ENCODE results near the gene KCNQ2. TPM values are rescaled to one million over a fixed set of nuclear protein-coding genes. Genes with fewer than 3 reads are reported as not detected.
A peak's percentile ranks its signal among the peaks of the same experiment; 100 is the strongest.
"Not testable (repeated sequence)": the region's sequence is repeated elsewhere in the genome, so short reads cannot be mapped to it uniquely, and the experiment has no call there.

Gene KCNQ2
- total RNA-seq, 2 experiments from 2014 or later, result not detected

DNA sequence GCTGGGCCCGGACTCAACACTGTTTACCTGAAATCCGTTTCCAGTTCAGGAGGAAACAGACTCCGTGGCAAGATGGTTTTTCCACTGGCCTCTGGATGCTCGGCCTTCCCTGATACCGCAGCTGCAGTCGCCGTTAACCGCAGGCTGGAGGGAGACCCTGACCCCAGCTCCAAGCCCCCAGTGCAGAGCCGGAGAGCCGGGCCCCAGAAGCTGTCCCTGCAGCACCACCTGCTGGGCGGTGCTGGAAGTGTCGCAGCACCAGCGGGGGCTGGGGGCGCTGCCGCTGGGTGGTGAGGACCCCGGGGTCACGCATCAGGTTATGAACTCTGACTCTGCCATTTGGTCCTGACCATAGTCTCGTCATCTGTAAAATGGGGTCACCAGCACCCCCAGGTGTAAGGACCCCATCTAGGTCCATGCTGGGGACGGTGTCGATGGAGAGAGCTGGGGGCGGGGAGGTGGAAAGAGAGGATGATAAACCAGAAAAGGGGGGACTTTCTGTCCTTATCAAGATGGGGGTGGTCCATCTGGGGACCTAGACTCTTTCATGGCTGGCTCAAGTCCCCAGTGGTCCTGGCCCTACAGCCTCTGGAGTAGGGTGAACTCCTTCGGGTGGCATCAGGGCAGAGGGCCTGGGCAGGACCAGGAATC is 90.5 kb downstream of the KCNQ2 start:
- TF ChIP-seq, protein P1, sequence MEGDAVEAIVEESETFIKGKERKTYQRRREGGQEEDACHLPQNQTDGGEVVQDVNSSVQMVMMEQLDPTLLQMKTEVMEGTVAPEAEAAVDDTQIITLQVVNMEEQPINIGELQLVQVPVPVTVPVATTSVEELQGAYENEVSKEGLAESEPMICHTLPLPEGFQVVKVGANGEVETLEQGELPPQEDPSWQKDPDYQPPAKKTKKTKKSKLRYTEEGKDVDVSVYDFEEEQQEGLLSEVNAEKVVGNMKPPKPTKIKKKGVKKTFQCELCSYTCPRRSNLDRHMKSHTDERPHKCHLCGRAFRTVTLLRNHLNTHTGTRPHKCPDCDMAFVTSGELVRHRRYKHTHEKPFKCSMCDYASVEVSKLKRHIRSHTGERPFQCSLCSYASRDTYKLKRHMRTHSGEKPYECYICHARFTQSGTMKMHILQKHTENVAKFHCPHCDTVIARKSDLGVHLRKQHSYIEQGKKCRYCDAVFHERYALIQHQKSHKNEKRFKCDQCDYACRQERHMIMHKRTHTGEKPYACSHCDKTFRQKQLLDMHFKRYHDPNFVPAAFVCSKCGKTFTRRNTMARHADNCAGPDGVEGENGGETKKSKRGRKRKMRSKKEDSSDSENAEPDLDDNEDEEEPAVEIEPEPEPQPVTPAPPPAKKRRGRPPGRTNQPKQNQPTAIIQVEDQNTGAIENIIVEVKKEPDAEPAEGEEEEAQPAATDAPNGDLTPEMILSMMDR (IDR thresholded peaks at IDR 0.05), result peak; percentile 99
- H3K4me3 Mint-ChIP-seq, result no peak overlapping the region
- ATAC-seq (peak; percentile 65), DNase-seq (peak; percentile 27)
- ChIA-PET CTCF (interaction anchor here (0.6 to 3.0 kb wide), 12 partner anchors 9 to 158 kb away, joined by 3 to 42 read pairs (median 4); no protein-coding TSS in a partner anchor), POLR2A (interaction anchor here (0.9 kb wide), 1 partner anchor 165 kb away, joined by 3 read pairs; no protein-coding TSS in a partner anchor)
- intact Hi-C loops (cut with micrococcal nuclease), result loop anchor here (5.0 to 10.0 kb wide), 2 partner anchors 75 to 157 kb away; no protein-coding TSS in a partner anchor
- no peak overlapping the region for H3K27ac Mint-ChIP-seq
- H3K27me3 Mint-ChIP-seq, result peaks cover 11% of the 10 kb centered on the region
- H3K36me3 Mint-ChIP-seq (ENCODE audit: low read depth), result no peaks in the 10 kb centered on the region
- no peaks in the 10 kb centered on the region for H3K4me1 Mint-ChIP-seq (ENCODE audit: low read depth)
- H3K9me3 Mint-ChIP-seq, result peaks cover 18% of the 10 kb centered on the region

DNA sequence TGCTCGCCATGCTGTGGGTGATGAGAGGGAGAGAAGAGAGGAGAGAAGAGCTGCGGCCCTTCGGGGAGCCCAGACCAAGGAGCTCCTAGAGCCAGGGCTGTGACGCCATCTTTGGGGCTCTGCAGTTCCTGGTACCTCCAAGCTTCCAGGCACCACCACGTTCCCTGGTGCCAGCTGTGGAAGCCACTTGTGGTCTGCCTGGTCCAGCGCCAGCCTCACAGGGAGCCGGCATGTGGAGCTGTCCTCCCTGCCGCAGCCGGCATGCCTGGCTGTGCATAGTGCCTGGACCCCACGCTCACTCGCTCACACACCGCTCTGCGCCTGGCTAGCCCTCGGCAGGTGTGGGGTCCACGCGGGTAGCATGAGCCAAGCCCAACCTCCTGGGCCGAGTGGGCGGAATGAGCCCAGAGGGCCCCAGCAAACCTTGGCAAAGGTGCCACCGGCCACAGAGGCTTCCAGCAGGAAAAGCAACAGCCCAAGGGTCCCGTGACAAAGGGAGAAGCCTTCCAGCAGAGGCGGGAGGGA is 92.0 kb downstream of the KCNQ2 start:
- CTCF ChIA-PET, result interaction anchor here (0.7 to 3.0 kb wide), 5 partner anchors 13 to 197 kb away, joined by 3 to 42 read pairs (median 3); no protein-coding TSS in a partner anchor
- POLR2A ChIA-PET, result no interaction called here
- DNase-seq (no peak), ATAC-seq (peak; percentile 12)
- no peaks in the 10 kb centered on the region for H3K36me3 Mint-ChIP-seq (ENCODE audit: low read depth)
- TF ChIP-seq, protein P1 (IDR thresholded peaks at IDR 0.05), result no peak
- peaks cover 13% of the 10 kb centered on the region for H3K27me3 Mint-ChIP-seq
- no peak overlapping the region for H3K4me3 Mint-ChIP-seq
- peaks cover 5% of the 10 kb centered on the region for H3K9me3 Mint-ChIP-seq
- intact Hi-C loops (cut with micrococcal nuclease), result loop anchor here (5.0 to 10.0 kb wide), 2 partner anchors 73 to 156 kb away; no protein-coding TSS in a partner anchor
- no peaks in the 10 kb centered on the region for H3K4me1 Mint-ChIP-seq (ENCODE audit: low read depth)
- H3K27ac Mint-ChIP-seq, result no peak overlapping the region

DNA sequence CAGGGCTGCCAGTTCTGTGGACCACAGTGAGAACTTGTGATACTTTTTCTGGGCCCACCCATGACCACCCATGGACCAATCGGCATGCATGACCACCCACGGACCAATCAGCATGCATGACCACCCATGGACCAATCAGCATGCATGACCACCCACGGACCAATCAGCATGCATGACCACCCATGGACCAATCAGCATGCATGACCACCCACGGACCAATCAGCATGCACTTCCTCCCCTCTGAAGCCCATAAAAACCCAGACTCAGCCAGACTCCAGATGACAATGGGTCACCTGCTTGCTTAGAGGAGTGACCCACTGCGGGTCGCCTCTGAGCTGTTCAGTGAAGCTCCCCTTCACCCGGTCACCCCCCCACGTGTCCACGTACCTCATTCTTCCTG is 92.6 kb downstream of the KCNQ2 start:
- CTCF ChIA-PET, result interaction anchor here (2.5 to 3.0 kb wide), 2 partner anchors 71 to 156 kb away, joined by 33 to 42 read pairs; no protein-coding TSS in a partner anchor
- POLR2A ChIA-PET; H3K27ac Mint-ChIP-seq; H3K4me1 Mint-ChIP-seq (ENCODE audit: low read depth); H3K9me3 Mint-ChIP-seq; H3K36me3 Mint-ChIP-seq (ENCODE audit: low read depth); H3K4me3 Mint-ChIP-seq; DNase-seq: not testable (repeated sequence)
- peak; percentile 22 for ATAC-seq
- intact Hi-C loops (cut with micrococcal nuclease), result loop anchor here (5.0 to 10.0 kb wide), 2 partner anchors 73 to 155 kb away; no protein-coding TSS in a partner anchor
- H3K27me3 Mint-ChIP-seq, result peaks cover 13% of the 10 kb centered on the region

DNA sequence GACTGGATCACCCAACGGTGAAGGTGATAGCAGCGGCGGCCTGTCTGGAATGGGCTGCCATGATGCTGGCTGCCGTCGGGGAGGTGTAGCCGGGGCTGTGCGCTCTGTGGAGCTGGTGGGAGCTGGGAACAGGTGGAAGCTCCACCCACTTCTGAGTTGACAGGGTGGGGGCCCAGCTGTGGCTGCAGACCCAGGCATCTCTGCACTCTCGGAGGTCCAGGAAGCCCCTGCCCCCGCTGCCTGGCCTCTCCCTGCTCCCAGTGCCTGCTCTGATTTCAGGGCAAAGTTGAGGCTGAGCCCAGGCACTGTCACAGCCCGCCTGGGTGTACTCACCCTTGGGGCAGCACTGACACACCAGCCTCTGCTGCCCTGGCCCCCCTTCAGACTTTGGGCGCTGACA is 93.2 kb downstream of the KCNQ2 start:
- DNase-seq, result no peak
- Mint-ChIP-seq H3K27me3 (peaks cover 13% of the 10 kb centered on the region), H3K9me3 (no peaks in the 10 kb centered on the region), H3K36me3 (ENCODE audit: low read depth) (no peaks in the 10 kb centered on the region), H3K4me3 (no peak overlapping the region), H3K27ac (no peak overlapping the region), H3K4me1 (ENCODE audit: low read depth) (no peaks in the 10 kb centered on the region)
- TF ChIP-seq, protein P1 (IDR thresholded peaks at IDR 0.05), result no peak
- CTCF ChIA-PET, result interaction anchor here (0.8 to 2.7 kb wide), 2 partner anchors 13 to 155 kb away, joined by 3 to 11 read pairs; no protein-coding TSS in a partner anchor
- POLR2A ChIA-PET, result no interaction called here
- ATAC-seq, result no peak
- intact Hi-C loops (cut with micrococcal nuclease), result no loop called here

DNA sequence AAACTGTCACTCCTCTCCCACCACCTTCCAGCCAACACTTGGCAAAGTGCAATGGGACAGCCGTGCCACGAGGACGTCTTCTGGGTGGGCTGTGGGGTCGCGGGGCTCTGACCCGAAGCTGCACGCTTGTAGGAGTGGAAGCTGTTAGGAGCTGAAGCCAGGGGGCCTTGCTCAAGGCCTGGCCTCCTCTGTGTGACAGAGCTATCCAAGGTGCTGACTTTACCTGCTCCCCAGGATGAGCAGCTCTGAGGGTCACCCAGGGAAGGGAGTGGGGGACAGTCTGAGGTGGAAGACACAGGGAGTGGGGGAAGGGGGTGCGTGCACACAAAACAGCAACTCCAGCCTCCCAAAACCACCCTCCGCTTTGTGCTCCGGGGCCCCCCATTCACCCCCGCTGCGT is 93.8 kb downstream of the KCNQ2 start:
- H3K4me3 Mint-ChIP-seq, result no peak overlapping the region
- ATAC-seq, result no peak
- POLR2A ChIA-PET, result no interaction called here

More for the DNA sequence above, 93.8 kb downstream of the KCNQ2 start:
- TF ChIP-seq, protein P1 (IDR thresholded peaks at IDR 0.05), result no peak
- DNase-seq, result no peak
- intact Hi-C loops (cut with micrococcal nuclease), result no loop called here
- Mint-ChIP-seq H3K4me1 (ENCODE audit: low read depth) (no peaks in the 10 kb centered on the region), H3K27ac (no peak overlapping the region), H3K36me3 (ENCODE audit: low read depth) (no peaks in the 10 kb centered on the region), H3K27me3 (peaks cover 13% of the 10 kb centered on the region), H3K9me3 (no peaks in the 10 kb centered on the region)
- CTCF ChIA-PET, result interaction anchor here (0.8 to 2.7 kb wide), 3 partner anchors 12 to 155 kb away, joined by 3 to 11 read pairs (median 4); no protein-coding TSS in a partner anchor

Measured in activated CD8-positive, alpha-beta T cell treated with anti-CD3 and anti-CD28 coated beads for 36 hours (primary cell).